Peyer's patch (tissue), 4 donors: ENCODE measurements around the gene PPEF2. TPM values are rescaled to one million over a fixed set of nuclear protein-coding genes. Genes with fewer than 3 reads are reported as not detected.

Source experiments
- DNase-seq, 3 donors: peaks; one replicate each; pipeline ENCODE4 v3.0.0-alpha.2; 2017 to 2019
- H3K27ac ChIP-seq, 4 donors: fragments of 200-600 bp; sonication (generic); one replicate each; pipeline ENCODE4 v1.5.1; 2016 to 2019
- H3K27me3 ChIP-seq, 2 donors: fragments of 200-600 bp; sonication (generic); one replicate each; pipeline ENCODE4 v1.5.1; 2019
- H3K36me3 ChIP-seq, 3 donors: fragments of 200-600 bp; sonication (generic); one replicate each; pipeline ENCODE4 v1.5.1; 2016 to 2019
- H3K4me1 ChIP-seq, 4 donors: fragments of 200-600 bp; sonication (generic); one replicate each; pipeline ENCODE4 v1.5.1; 2016 to 2019
- H3K4me3 ChIP-seq, 4 donors: fragments of 200-600 bp; sonication (generic); 1 replicate in 3 of 4; 2 replicates in 1 of 4; pipeline ENCODE4 v1.5.1; 2016 to 2019; ENCODE audit warnings: mild to moderate bottlenecking in 1 of 4
- H3K9me3 ChIP-seq, 4 donors: fragments of 200-600 bp; sonication (generic); one replicate each; pipeline ENCODE4 v1.5.1; 2016 to 2019; ENCODE audit warnings: mild to moderate bottlenecking in 1 of 4
- CTCF ChIP-seq, 6 experiments: fragments of 450-650 bp in 4 of 6; fragments of 200-600 bp in 2 of 6; sonication (generic) in 1 of 6; IDR thresholded peaks; one replicate each; pipeline ENCODE4 v1.5.1; 2017 to 2019; ENCODE audit warnings: antibody characterized with exemption in 6 of 6, mild to moderate bottlenecking in 3 of 6, moderate library complexity in 1 of 6
- POLR2A ChIP-seq, 2 donors: fragments of 450-650 bp; IDR thresholded peaks; one replicate each; pipeline ENCODE4 v1.5.1; 2017; ENCODE audit warnings: antibody characterized with exemption in 2 of 2, mild to moderate bottlenecking in 2 of 2, moderate library complexity in 2 of 2
- total RNA-seq, 4 donors: library from RNA; depleted of rRNA; stranded (reverse); fragments of >200 nt; gene quantifications; one replicate each; pipeline ENCODE4 v1.1.0, GENCODE V29; 2016

The PPEF2 gene
- total RNA-seq, 4 donors from 2014 or later: 0.54 TPM; not detected in 3

GRCh38 chr4:75892508-75892907 is 9.7 kb downstream of the PPEF2 start:
- TF ChIP-seq POLR2A (IDR thresholded peaks at IDR 0.05) (no peak), CTCF (IDR thresholded peaks at IDR 0.05) (no peak)
- H3K27ac ChIP-seq: no peak overlapping the region
- no peaks in the 10 kb centered on the region for H3K36me3 ChIP-seq
- no peaks in the 10 kb centered on the region for H3K9me3 ChIP-seq
- H3K4me1 ChIP-seq: no peaks in the 10 kb centered on the region
- H3K27me3 ChIP-seq: no peaks in the 10 kb centered on the region
- no peak for DNase-seq
- no peak overlapping the region for H3K4me3 ChIP-seq

GRCh38 chr4:75891611-75892010 is 10.6 kb downstream of the PPEF2 start:
- H3K9me3 ChIP-seq: no peaks in the 10 kb centered on the region
- no peaks in the 10 kb centered on the region for H3K36me3 ChIP-seq
- H3K27ac ChIP-seq: no peak overlapping the region
- no peak overlapping the region for H3K4me3 ChIP-seq
- no peaks in the 10 kb centered on the region for H3K27me3 ChIP-seq
- no peak for TF ChIP-seq CTCF (IDR thresholded peaks at IDR 0.05)
- no peak for TF ChIP-seq POLR2A (IDR thresholded peaks at IDR 0.05)
- H3K4me1 ChIP-seq: no peaks in the 10 kb centered on the region
- no peak for DNase-seq

GRCh38 chr4:75889537-75890199 is 12.6 kb downstream of the PPEF2 start:
- no peaks in the 10 kb centered on the region for H3K4me1 ChIP-seq
- no peaks in the 10 kb centered on the region for H3K36me3 ChIP-seq
- no peak overlapping the region for H3K27ac ChIP-seq
- DNase-seq: no peak
- no peak overlapping the region for H3K4me3 ChIP-seq
- no peaks in the 10 kb centered on the region for H3K27me3 ChIP-seq
- TF ChIP-seq CTCF (IDR thresholded peaks at IDR 0.05) (no peak), POLR2A (IDR thresholded peaks at IDR 0.05) (no peak)
- no peaks in the 10 kb centered on the region for H3K9me3 ChIP-seq

- Histone ChIP-seq H3K27me3 (no peaks in the 10 kb centered on the region), H3K4me3 (no peak overlapping the region), H3K4me1 (no peaks in the 10 kb centered on the region), H3K36me3 (no peaks in the 10 kb centered on the region), H3K27ac (no peak overlapping the region), H3K9me3 (no peaks in the 10 kb centered on the region)
- TF ChIP-seq CTCF (IDR thresholded peaks at IDR 0.05): no peak
- no peak for DNase-seq
Measured at GRCh38 chr4:75886104-75886503, 16.1 kb downstream of the PPEF2 start.

- TF ChIP-seq CTCF (IDR thresholded peaks at IDR 0.05): no peak
- TF ChIP-seq POLR2A (IDR thresholded peaks at IDR 0.05): no peak
- Histone ChIP-seq H3K4me3 (no peak overlapping the region), H3K9me3 (no peaks in the 10 kb centered on the region), H3K27ac (no peak overlapping the region), H3K4me1 (no peaks in the 10 kb centered on the region), H3K27me3 (no peaks in the 10 kb centered on the region), H3K36me3 (no peaks in the 10 kb centered on the region)
- no peak for DNase-seq
Measured at GRCh38 chr4:75881476-75881875, 20.8 kb downstream of the PPEF2 start.

- no peak overlapping the region for H3K27ac ChIP-seq
- H3K27me3 ChIP-seq: no peaks in the 10 kb centered on the region
- no peaks in the 10 kb centered on the region for H3K9me3 ChIP-seq
- TF ChIP-seq CTCF (IDR thresholded peaks at IDR 0.05) (no peak), POLR2A (IDR thresholded peaks at IDR 0.05) (no peak)
- H3K4me1 ChIP-seq: no peaks in the 10 kb centered on the region
- no peak overlapping the region for H3K4me3 ChIP-seq
- DNase-seq: no peak
- H3K36me3 ChIP-seq: no peaks in the 10 kb centered on the region
Measured at GRCh38 chr4:75880278-75880677, 22.0 kb downstream of the PPEF2 start.
